ENCODE measurements around the gene RAB31.

GRCh38 chr18:9766076-9766481, 58.0 kb downstream of the RAB31 start:
- TF ChIP-seq NR1H2 (CRISPR knock-in tag; IDR thresholded peaks at IDR 0.05; ENCODE audit: borderline replicate concordance, low read depth) (no peak), TERF1 (CRISPR knock-in tag; IDR thresholded peaks at IDR 0.05) (no peak), CTCF (CRISPR knock-in tag; IDR thresholded peaks at IDR 0.05) (no peak), IRF2 (CRISPR knock-in tag; IDR thresholded peaks at IDR 0.05) (no peak), SUZ12 (IDR thresholded peaks at IDR 0.05; ENCODE audit: low read depth, low read length) (no peak), SNRNP70 (IDR thresholded peaks at IDR 0.05; ENCODE audit: low read depth, low read length) (no peak), HDAC2 (CRISPR knock-in tag; IDR thresholded peaks at IDR 0.05) (no peak)
